ENCODE measurements around the gene PAX2. TPM values are rescaled to one million over a fixed set of nuclear protein-coding genes. Genes with fewer than 3 reads are reported as not detected.

Gene PAX2
- total RNA-seq, 1 experiment from 2014 or later = 0.09 TPM

- TF ChIP-seq IRF1 (CRISPR knock-in tag; IDR thresholded peaks at IDR 0.05) = no peak
- TF ChIP-seq, protein P1, sequence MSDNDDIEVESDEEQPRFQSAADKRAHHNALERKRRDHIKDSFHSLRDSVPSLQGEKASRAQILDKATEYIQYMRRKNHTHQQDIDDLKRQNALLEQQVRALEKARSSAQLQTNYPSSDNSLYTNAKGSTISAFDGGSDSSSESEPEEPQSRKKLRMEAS (CRISPR knock-in tag; IDR thresholded peaks at IDR 0.05) = no peak
- no peak for TF ChIP-seq ATF1 (CRISPR knock-in tag; IDR thresholded peaks at IDR 0.05)
- TF ChIP-seq RORB (CRISPR knock-in tag; IDR thresholded peaks at IDR 0.05) = no peak
- no peak for TF ChIP-seq JAZF1 (CRISPR knock-in tag; IDR thresholded peaks at IDR 0.05)
- no peak for TF ChIP-seq ZNF512 (CRISPR knock-in tag; IDR thresholded peaks at IDR 0.05; ENCODE audit: borderline replicate concordance)
- no peak for TF ChIP-seq HMGXB4 (CRISPR knock-in tag; IDR thresholded peaks at IDR 0.05)
- no peak for TF ChIP-seq JUN (CRISPR knock-in tag; IDR thresholded peaks at IDR 0.05)
- TF ChIP-seq ELF4 (CRISPR knock-in tag; IDR thresholded peaks at IDR 0.05; ENCODE audit: low read depth) = no peak
Measured at GRCh38 chr10:100724531-100725027, 20.8 kb upstream of the PAX2 start (continued).

- ChIA-PET POLR2A (no interaction called here), CTCF (interaction anchor here (0.6 to 1.8 kb wide), 7 partner anchors 10 to 163 kb away, joined by 3 to 5 read pairs (median 3); no protein-coding TSS in a partner anchor)
- Mint-ChIP-seq H3K4me3 (peak overlapping the region; percentile 24), H3K36me3 (no peaks in the 10 kb centered on the region), H3K27me3 (ENCODE audit: low read depth) (peaks cover 99% of the 10 kb centered on the region), H3K4me1 (peaks cover 19% of the 10 kb centered on the region), H3K9me3 (no peaks in the 10 kb centered on the region), H3K27ac (no peak overlapping the region)
- ATAC-seq (no peak), DNase-seq (ENCODE audit: low spot score) (no peak)
- TF ChIP-seq KAT7 (CRISPR knock-in tag; IDR thresholded peaks at IDR 0.05; ENCODE audit: borderline replicate concordance) (no peak), SOX15 (CRISPR knock-in tag; IDR thresholded peaks at IDR 0.05) (no peak), NFATC4 (CRISPR knock-in tag; IDR thresholded peaks at IDR 0.05) (no peak), PRDM15 (CRISPR knock-in tag; IDR thresholded peaks at IDR 0.05) (no peak), CREM (CRISPR knock-in tag; IDR thresholded peaks at IDR 0.05) (no peak), E2F4 (CRISPR knock-in tag; IDR thresholded peaks at IDR 0.05; ENCODE audit: borderline replicate concordance, low read depth) (no peak), NFYB (CRISPR knock-in tag; conservative IDR thresholded peaks at IDR 0.05; ENCODE audit: low read depth) (no peak), MXD4 (CRISPR knock-in tag; IDR thresholded peaks at IDR 0.05; ENCODE audit: borderline replicate concordance) (no peak), STAT6 (CRISPR knock-in tag; conservative IDR thresholded peaks at IDR 0.05; ENCODE audit: low read depth) (no peak), FOXK1 (CRISPR knock-in tag; IDR thresholded peaks at IDR 0.05) (no peak), ZNF512 (CRISPR knock-in tag; IDR thresholded peaks at IDR 0.05; ENCODE audit: borderline replicate concordance) (no peak), MLX (CRISPR knock-in tag; IDR thresholded peaks at IDR 0.05) (no peak), JAZF1 (CRISPR knock-in tag; IDR thresholded peaks at IDR 0.05) (no peak), ZNF232 (CRISPR knock-in tag; IDR thresholded peaks at IDR 0.05) (no peak), ZNF671 (CRISPR knock-in tag; IDR thresholded peaks at IDR 0.05) (no peak)
Measured at GRCh38 chr10:100725071-100725471, 20.3 kb upstream of the PAX2 start.

All from WTC11 (cell line).